DOHH2 (cell line): ENCODE measurements around the gene CLEC2A.

ENCODE experiments used
- EZH2phosphoT487 ChIP-seq: fragments of 200-600 bp; sonication (generic); IDR thresholded peaks from 2 replicates; pipeline ENCODE4 v1.6.1; 2017; ENCODE audit warnings: borderline replicate concordance, mild to moderate bottlenecking, antibody characterized with exemption, low read length, moderate library complexity, mixed read lengths
- TF ChIP-seq, protein P1 (sequence below): fragments of 200-600 bp; sonication (generic); IDR thresholded peaks from one replicate; pipeline ENCODE4 v1.5.1; 2014; ENCODE audit warnings: antibody characterized with exemption, mild to moderate bottlenecking, low read depth, low read length; ENCODE audit not compliant: poor library complexity, severe bottlenecking

DNA sequence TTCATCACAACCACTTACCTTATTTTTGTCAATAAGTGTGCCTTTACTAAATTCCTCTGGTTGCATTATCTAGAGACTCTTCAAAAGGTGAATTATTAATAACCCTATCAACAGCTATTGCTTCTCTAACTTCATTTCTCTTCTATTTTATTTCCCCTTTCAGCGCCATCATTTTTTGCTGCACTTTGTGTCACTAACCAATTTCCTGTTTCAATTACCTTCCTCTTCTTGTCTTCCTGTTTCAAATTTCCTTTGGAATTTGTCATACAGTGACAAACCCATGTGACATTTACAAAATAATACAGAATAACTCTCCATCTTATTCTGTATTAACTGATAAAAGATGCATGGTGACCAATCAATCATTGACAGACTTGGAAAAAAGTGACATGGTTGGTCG lies 12.2 kb upstream of the CLEC2A start:
- TF ChIP-seq, protein P1, sequence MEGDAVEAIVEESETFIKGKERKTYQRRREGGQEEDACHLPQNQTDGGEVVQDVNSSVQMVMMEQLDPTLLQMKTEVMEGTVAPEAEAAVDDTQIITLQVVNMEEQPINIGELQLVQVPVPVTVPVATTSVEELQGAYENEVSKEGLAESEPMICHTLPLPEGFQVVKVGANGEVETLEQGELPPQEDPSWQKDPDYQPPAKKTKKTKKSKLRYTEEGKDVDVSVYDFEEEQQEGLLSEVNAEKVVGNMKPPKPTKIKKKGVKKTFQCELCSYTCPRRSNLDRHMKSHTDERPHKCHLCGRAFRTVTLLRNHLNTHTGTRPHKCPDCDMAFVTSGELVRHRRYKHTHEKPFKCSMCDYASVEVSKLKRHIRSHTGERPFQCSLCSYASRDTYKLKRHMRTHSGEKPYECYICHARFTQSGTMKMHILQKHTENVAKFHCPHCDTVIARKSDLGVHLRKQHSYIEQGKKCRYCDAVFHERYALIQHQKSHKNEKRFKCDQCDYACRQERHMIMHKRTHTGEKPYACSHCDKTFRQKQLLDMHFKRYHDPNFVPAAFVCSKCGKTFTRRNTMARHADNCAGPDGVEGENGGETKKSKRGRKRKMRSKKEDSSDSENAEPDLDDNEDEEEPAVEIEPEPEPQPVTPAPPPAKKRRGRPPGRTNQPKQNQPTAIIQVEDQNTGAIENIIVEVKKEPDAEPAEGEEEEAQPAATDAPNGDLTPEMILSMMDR = no peak
- no peak for TF ChIP-seq EZH2phosphoT487
